PC-3 (cell line): ENCODE measurements around the gene TNFAIP3.

Experiments used
- EZH2phosphoT487 ChIP-seq: fragments of 300-600 bp; sonication (generic); IDR thresholded peaks from 2 replicates; pipeline ENCODE4 v1.6.1; 2018; ENCODE audit warnings: mild to moderate bottlenecking, antibody characterized with exemption, low read length, borderline replicate concordance
- TF ChIP-seq, protein P1 (sequence below): fragments of 300-600 bp; sonication (generic); conservative IDR thresholded peaks from 2 replicates; pipeline ENCODE4 v1.5.1; 2017; ENCODE audit warnings: antibody characterized with exemption, low read depth, mild to moderate bottlenecking, low read length

DNA sequence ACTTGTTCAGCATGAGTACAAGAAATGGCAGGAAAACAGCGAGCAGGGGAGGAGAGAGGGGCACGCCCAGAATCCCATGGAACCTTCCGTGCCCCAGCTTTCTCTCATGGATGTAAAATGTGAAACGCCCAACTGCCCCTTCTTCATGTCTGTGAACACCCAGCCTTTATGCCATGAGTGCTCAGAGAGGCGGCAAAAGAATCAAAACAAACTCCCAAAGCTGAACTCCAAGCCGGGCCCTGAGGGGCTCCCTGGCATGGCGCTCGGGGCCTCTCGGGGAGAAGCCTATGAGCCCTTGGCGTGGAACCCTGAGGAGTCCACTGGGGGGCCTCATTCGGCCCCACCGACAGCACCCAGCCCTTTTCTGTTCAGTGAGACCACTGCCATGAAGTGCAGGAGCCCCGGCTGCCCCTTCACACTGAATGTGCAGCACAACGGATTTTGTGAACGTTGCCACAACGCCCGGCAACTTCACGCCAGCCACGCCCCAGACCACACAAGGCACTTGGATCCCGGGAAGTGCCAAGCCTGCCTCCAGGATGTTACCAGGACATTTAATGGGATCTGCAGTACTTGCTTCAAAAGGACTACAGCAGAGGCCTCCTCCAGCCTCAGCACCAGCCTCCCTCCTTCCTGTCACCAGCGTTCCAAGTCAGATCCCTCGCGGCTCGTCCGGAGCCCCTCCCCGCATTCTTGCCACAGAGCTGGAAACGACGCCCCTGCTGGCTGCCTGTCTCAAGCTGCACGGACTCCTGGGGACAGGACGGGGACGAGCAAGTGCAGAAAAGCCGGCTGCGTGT is 11.6 kb downstream of the TNFAIP3 start:
- TF ChIP-seq, protein P1, sequence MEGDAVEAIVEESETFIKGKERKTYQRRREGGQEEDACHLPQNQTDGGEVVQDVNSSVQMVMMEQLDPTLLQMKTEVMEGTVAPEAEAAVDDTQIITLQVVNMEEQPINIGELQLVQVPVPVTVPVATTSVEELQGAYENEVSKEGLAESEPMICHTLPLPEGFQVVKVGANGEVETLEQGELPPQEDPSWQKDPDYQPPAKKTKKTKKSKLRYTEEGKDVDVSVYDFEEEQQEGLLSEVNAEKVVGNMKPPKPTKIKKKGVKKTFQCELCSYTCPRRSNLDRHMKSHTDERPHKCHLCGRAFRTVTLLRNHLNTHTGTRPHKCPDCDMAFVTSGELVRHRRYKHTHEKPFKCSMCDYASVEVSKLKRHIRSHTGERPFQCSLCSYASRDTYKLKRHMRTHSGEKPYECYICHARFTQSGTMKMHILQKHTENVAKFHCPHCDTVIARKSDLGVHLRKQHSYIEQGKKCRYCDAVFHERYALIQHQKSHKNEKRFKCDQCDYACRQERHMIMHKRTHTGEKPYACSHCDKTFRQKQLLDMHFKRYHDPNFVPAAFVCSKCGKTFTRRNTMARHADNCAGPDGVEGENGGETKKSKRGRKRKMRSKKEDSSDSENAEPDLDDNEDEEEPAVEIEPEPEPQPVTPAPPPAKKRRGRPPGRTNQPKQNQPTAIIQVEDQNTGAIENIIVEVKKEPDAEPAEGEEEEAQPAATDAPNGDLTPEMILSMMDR = no peak
- no peak for TF ChIP-seq EZH2phosphoT487
